Endothelial cell (in vitro differentiated cells): ENCODE measurements around the gene RIMS3. TPM values are rescaled to one million over a fixed set of nuclear protein-coding genes. Genes with fewer than 3 reads are reported as not detected.

Source experiments
- DNase-seq: peaks from one replicate; pipeline ENCODE4 v3.0.0; 2021; ENCODE audit warnings: low spot score
- H3K27ac Mint-ChIP-seq: one replicate; pipeline ENCODE4 v1.8.0; 2021; ENCODE audit warnings: mixed read lengths, inconsistent platforms; ENCODE audit not compliant: unreplicated experiment
- H3K27me3 Mint-ChIP-seq: one replicate; pipeline ENCODE4 v1.8.0; 2021; ENCODE audit warnings: mild to moderate bottlenecking, moderate library complexity, mixed read lengths, inconsistent platforms; ENCODE audit not compliant: unreplicated experiment
- H3K36me3 Mint-ChIP-seq: one replicate; pipeline ENCODE4 v1.8.0; 2021; ENCODE audit warnings: mild to moderate bottlenecking, low read depth, mixed read lengths, inconsistent platforms; ENCODE audit not compliant: unreplicated experiment
- H3K4me1 Mint-ChIP-seq: one replicate; pipeline ENCODE4 v1.8.0; 2021; ENCODE audit warnings: mild to moderate bottlenecking, mixed read lengths, inconsistent platforms; ENCODE audit not compliant: unreplicated experiment
- H3K4me3 Mint-ChIP-seq: one replicate; pipeline ENCODE4 v1.8.0; 2021; ENCODE audit warnings: mild to moderate bottlenecking, mixed read lengths, inconsistent platforms; ENCODE audit not compliant: unreplicated experiment
- H3K9me3 Mint-ChIP-seq: one replicate; pipeline ENCODE4 v1.8.0; 2021; ENCODE audit warnings: mixed read lengths, inconsistent platforms; ENCODE audit not compliant: unreplicated experiment
- CTCF ChIP-seq: fragments of 200-600 bp; sonication (generic); IDR thresholded peaks from one replicate; pipeline ENCODE4 v1.5.0; 2021; ENCODE audit warnings: antibody characterized with exemption; ENCODE audit not compliant: unreplicated experiment
- total RNA-seq: library from RNA; stranded (reverse); fragmentation: NEBNext Ultra II Directional; extraction: Animal tissue kit (Norgen Biotek cat#: 25700); gene quantifications from one replicate; pipeline ENCODE4 v1.2.1, GENCODE V29; 2021; ENCODE audit not compliant: unreplicated experiment

The RIMS3 gene
- total RNA-seq, 1 donor from 2014 or later = 5.4 TPM

- H3K36me3 Mint-ChIP-seq = no peaks in the 10 kb centered on the region
- no peak overlapping the region for H3K4me3 Mint-ChIP-seq
Measured at GRCh38 chr1:40636777-40637176, 28.7 kb downstream of the RIMS3 start.

DNA sequence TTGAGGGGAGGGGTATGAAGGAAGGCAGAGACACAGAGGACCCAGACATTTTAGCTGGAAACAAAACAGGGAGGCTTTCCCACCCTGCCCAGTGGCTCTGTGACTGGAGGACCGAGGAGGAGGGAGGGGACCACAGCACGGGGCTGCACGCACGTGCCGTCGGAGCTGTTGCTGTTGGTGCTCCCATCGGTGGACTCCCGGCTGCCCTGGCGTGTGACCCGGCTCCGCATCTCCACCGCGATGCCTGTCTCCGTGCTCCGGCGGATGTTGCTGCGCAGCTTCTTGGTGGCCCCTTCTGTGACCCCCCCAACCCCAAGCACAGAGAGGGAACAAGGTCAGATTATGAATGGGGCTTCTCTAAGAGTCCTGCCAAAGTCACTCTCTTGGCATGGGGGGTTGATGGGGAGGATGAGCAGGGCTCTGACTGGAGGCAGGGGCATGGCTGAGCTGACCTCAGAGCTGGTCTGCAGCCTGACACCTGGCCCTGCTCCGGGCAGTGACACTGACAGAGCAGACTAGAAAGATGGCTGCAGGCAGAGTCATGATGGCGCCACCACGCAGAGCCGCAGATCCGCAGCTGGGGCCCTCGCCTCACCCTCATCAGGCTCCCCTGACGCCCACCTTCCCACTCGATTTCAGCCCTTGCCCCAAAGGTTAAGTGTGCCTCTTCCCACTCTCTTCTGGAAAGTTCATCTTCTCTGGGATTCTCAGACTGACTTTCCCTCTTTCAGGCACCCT is 29.6 kb downstream of the RIMS3 start:
- DNase-seq = no peak
- H3K27ac Mint-ChIP-seq = no peak overlapping the region
- TF ChIP-seq CTCF = no peak

More at GRCh38 chr1:40636777-40637176, 28.7 kb downstream of the RIMS3 start:
- H3K9me3 Mint-ChIP-seq = no peaks in the 10 kb centered on the region
- no peak for TF ChIP-seq CTCF
- no peak for DNase-seq
- no peak overlapping the region for H3K27ac Mint-ChIP-seq
- no peaks in the 10 kb centered on the region for H3K27me3 Mint-ChIP-seq
- no peaks in the 10 kb centered on the region for H3K4me1 Mint-ChIP-seq

GRCh38 chr1:40634901-40635655 is 30.4 kb downstream of the RIMS3 start:
- H3K27me3 Mint-ChIP-seq = no peaks in the 10 kb centered on the region
- H3K27ac Mint-ChIP-seq = no peak overlapping the region
- no peaks in the 10 kb centered on the region for H3K4me1 Mint-ChIP-seq
- no peaks in the 10 kb centered on the region for H3K9me3 Mint-ChIP-seq
- H3K4me3 Mint-ChIP-seq = no peak overlapping the region
- no peaks in the 10 kb centered on the region for H3K36me3 Mint-ChIP-seq
- DNase-seq = no peak
- no peak for TF ChIP-seq CTCF

More for the DNA sequence above, 29.6 kb downstream of the RIMS3 start:
- H3K36me3 Mint-ChIP-seq = no peaks in the 10 kb centered on the region
- H3K27me3 Mint-ChIP-seq = no peaks in the 10 kb centered on the region
- no peak overlapping the region for H3K4me3 Mint-ChIP-seq
- H3K9me3 Mint-ChIP-seq = no peaks in the 10 kb centered on the region
- H3K4me1 Mint-ChIP-seq = no peaks in the 10 kb centered on the region

- H3K9me3 Mint-ChIP-seq = no peaks in the 10 kb centered on the region
- no peaks in the 10 kb centered on the region for H3K27me3 Mint-ChIP-seq
- H3K27ac Mint-ChIP-seq = no peak overlapping the region
- TF ChIP-seq CTCF = no peak
- DNase-seq = no peak
- H3K4me3 Mint-ChIP-seq = no peak overlapping the region
- H3K36me3 Mint-ChIP-seq = no peaks in the 10 kb centered on the region
- no peaks in the 10 kb centered on the region for H3K4me1 Mint-ChIP-seq
Measured at GRCh38 chr1:40633931-40634376, 31.5 kb downstream of the RIMS3 start.

- TF ChIP-seq CTCF = no peak
- Mint-ChIP-seq H3K4me1 (no peaks in the 10 kb centered on the region), H3K4me3 (no peak overlapping the region), H3K9me3 (no peaks in the 10 kb centered on the region), H3K36me3 (no peaks in the 10 kb centered on the region), H3K27ac (no peak overlapping the region), H3K27me3 (no peaks in the 10 kb centered on the region)
- no peak for DNase-seq
Measured at GRCh38 chr1:40633523-40633922, 32.0 kb downstream of the RIMS3 start.
